Measurements from ENCODE around the gene ATP13A3.
"Not testable (repeated sequence)": the region's sequence is repeated elsewhere in the genome, so short reads cannot be mapped to it uniquely, and the experiment has no call there.

The ATP13A3 gene

DNA sequence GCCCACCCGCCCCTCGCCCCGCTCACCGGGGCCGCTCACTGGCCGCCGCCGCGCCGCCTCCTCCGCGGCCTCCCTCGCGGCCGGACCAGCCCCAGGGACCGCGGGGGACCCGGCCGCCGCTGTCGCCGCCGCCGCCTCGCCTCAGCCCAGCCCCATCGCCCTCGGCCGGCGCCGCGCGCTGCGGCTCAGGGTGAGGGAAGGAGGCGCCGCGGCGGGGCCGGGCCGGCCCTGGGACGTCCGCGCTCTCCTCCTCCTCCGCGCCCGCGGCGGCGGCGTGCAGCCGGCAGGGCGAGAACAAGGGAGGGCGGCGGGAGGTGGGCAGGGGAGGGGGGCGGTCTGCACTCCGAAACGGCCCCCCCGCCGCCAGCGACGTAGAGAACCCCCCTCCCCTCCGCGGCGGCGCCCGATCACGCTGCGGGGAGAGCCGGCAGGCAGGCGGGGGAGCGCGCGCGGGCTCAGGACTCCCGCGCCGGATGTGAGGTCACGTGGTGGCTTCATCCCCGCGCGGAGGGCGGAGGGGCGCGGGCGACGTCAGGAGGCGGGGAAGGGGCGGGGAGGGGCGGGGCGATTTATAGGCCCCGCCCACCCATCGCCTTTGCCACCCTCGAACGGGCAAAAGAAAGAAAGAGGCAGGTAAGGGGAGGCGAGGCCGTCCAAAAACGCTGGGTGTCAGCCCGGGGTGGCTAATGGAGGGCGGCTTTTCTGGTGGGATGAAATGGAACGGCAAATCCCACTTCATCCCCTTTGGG lies at the start of gene ATP13A3:
ATP13A3 (minus strand) TSS at position 463 of the 749 bp plus-strand sequence. CDS start 24,812 bp downstream, outside the sequence.
- H3K4me3 Mint-ChIP-seq: peak within 1 kb of the TSS; percentile 83
- peaks cover 10% of the 10 kb centered on the region for H3K27me3 Mint-ChIP-seq
- CTCF ChIA-PET: interaction anchor here (0.9 to 1.5 kb wide), 4 partner anchors 10 to 90 kb away, joined by 3 to 8 read pairs (median 4); no protein-coding TSS in a partner anchor
- peaks cover 18% of the 10 kb centered on the region for H3K36me3 Mint-ChIP-seq
- peak; percentile 91 for DNase-seq
- peak within 1 kb of the TSS; percentile 96 for H3K27ac Mint-ChIP-seq
- H3K4me1 Mint-ChIP-seq: peaks cover 56% of the 10 kb centered on the region
- H3K9me3 Mint-ChIP-seq: peaks cover 7% of the 10 kb centered on the region

GRCh38 chr3:194535199-194535598 lies 48.4 kb upstream of the ATP13A3 start:
- H3K27ac Mint-ChIP-seq, H3K4me3 Mint-ChIP-seq, H3K36me3 Mint-ChIP-seq, H3K4me1 Mint-ChIP-seq, DNase-seq, H3K27me3 Mint-ChIP-seq, CTCF ChIA-PET: not testable (repeated sequence)
- peaks cover 16% of the 10 kb centered on the region for H3K9me3 Mint-ChIP-seq

- H3K4me1 Mint-ChIP-seq: no peaks in the 10 kb centered on the region
- H3K4me3 Mint-ChIP-seq: no peak overlapping the region
- DNase-seq: no peak
- CTCF ChIA-PET: no interaction called here
- peaks cover 16% of the 10 kb centered on the region for H3K9me3 Mint-ChIP-seq
- peaks cover 4% of the 10 kb centered on the region for H3K27me3 Mint-ChIP-seq
- H3K27ac Mint-ChIP-seq: no peak overlapping the region
- peaks cover 1% of the 10 kb centered on the region for H3K36me3 Mint-ChIP-seq
These were observed 47.4 kb upstream of the ATP13A3 start for GRCh38 chr3:194534243-194534642.

- Mint-ChIP-seq H3K9me3 (peaks cover 16% of the 10 kb centered on the region), H3K36me3 (peaks cover 1% of the 10 kb centered on the region), H3K27ac (no peak overlapping the region), H3K4me3 (no peak overlapping the region), H3K4me1 (no peaks in the 10 kb centered on the region), H3K27me3 (peaks cover 9% of the 10 kb centered on the region)
- DNase-seq: no peak
- CTCF ChIA-PET: no interaction called here
These were observed 45.8 kb upstream of the ATP13A3 start for GRCh38 chr3:194532591-194532990.

DNA sequence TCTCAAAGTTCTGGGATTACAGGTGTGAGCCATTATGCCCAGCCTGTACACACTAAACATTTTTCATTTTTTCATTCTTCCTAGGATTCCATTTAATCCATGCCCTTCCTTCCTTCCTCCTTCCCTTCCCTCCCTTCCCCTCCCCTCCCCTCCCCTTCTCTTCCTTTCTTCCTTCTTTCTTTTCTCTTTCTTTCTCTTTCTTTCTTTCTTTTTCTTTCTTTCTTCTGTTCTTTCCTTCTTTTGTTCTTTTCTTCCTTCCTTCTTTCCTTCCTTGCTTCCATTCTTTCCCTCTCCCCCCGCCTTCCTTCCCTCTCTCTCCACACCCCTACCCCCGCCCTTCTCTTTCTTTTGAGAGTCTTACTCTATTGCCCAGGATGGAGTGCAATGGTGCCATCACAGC lies 40.9 kb upstream of the ATP13A3 start:
- Mint-ChIP-seq H3K4me1 (no peaks in the 10 kb centered on the region), H3K27ac (no peak overlapping the region), H3K4me3 (no peak overlapping the region), H3K27me3 (peaks cover 11% of the 10 kb centered on the region), H3K9me3 (no peaks in the 10 kb centered on the region), H3K36me3 (no peaks in the 10 kb centered on the region)
- CTCF ChIA-PET: no interaction called here
- no peak for DNase-seq

GRCh38 chr3:194526164-194526563 lies 39.4 kb upstream of the ATP13A3 start:
- Mint-ChIP-seq H3K4me3 (no peak overlapping the region), H3K27me3 (peaks cover 15% of the 10 kb centered on the region), H3K27ac (no peak overlapping the region), H3K9me3 (no peaks in the 10 kb centered on the region), H3K4me1 (peaks cover 3% of the 10 kb centered on the region), H3K36me3 (no peaks in the 10 kb centered on the region)
- CTCF ChIA-PET: no interaction called here
- no peak for DNase-seq

DNA sequence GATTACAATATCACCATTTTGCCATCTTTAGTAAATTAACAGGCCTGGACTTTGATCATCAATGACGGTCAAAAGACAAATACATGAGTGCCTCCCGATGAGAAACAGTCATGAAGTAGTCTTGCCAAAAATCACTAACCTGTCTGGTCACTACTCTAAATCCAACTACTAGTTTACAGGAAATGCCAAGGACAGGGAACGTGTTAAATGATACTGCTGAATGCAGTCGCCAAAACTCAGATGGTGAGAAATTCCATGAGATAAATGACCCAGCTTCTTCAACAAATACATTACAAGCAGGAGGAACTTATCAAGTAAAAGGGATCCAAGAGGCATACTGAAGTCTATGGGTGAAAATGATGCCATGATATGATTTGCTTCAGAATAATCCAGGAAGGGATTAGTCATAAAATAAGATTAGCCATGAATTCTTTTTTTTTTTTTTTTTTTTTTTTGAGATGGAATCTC lies 35.8 kb upstream of the ATP13A3 start:
- no peak for DNase-seq
- Mint-ChIP-seq H3K27me3 (peaks cover 24% of the 10 kb centered on the region), H3K27ac (no peak overlapping the region), H3K4me3 (no peak overlapping the region), H3K36me3 (no peaks in the 10 kb centered on the region), H3K4me1 (peaks cover 9% of the 10 kb centered on the region), H3K9me3 (no peaks in the 10 kb centered on the region)
- CTCF ChIA-PET: interaction anchor here (0.7 kb wide), 1 partner anchor 63 kb away, joined by 3 read pairs; no protein-coding TSS in a partner anchor

DNA sequence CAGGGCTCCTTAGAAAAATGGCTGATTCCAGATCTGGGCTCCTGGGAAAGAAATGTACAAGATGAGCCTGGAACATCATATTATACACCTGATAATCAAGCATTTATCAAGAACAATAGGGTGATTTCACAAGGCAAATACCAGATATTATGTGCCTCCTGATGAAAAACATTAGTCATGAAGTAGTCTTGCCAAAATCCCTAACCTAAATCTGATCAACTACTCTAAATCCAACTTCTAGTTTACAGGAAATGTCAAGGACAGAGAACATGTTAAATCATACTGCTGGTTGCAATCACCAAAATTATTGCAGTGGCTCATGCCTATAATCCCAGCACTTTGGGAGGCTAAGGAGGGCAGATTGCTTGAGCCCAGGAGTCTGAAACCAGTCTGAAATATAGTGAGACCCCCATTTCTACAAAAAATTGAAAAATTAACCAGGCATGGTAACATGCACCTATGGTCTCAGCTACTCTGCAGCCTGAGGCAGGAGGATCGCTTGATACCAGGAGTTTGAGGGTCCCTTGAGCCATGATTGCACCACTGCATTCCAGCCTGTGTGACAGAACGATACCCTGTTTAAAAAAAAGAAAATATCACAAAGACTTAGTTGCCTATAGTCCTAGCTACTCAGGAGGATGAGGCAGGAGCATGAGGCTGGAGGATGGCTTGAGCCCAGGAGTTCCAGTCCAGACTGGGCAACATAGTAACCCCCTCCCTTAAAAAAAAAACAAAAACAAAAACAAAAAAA lies 34.9 kb upstream of the ATP13A3 start:
- CTCF ChIA-PET: interaction anchor here (0.7 kb wide), 1 partner anchor 62 kb away, joined by 3 read pairs; no protein-coding TSS in a partner anchor
- peaks cover 25% of the 10 kb centered on the region for H3K27me3 Mint-ChIP-seq
- no peak overlapping the region for H3K4me3 Mint-ChIP-seq
- DNase-seq: no peak
- H3K36me3 Mint-ChIP-seq: no peaks in the 10 kb centered on the region
- H3K27ac Mint-ChIP-seq: no peak overlapping the region
- no peaks in the 10 kb centered on the region for H3K9me3 Mint-ChIP-seq
- H3K4me1 Mint-ChIP-seq: peaks cover 9% of the 10 kb centered on the region

GRCh38 chr3:194520682-194521162 lies 33.9 kb upstream of the ATP13A3 start:
- H3K4me3 Mint-ChIP-seq, H3K36me3 Mint-ChIP-seq, H3K9me3 Mint-ChIP-seq, H3K27ac Mint-ChIP-seq, H3K4me1 Mint-ChIP-seq, CTCF ChIA-PET: not testable (repeated sequence)
- peak; percentile 27 for DNase-seq
- H3K27me3 Mint-ChIP-seq: peaks cover 23% of the 10 kb centered on the region

- H3K27ac Mint-ChIP-seq, DNase-seq, H3K4me3 Mint-ChIP-seq, H3K36me3 Mint-ChIP-seq, H3K4me1 Mint-ChIP-seq, H3K9me3 Mint-ChIP-seq, CTCF ChIA-PET: not testable (repeated sequence)
- H3K27me3 Mint-ChIP-seq: peaks cover 23% of the 10 kb centered on the region
These were observed 33.4 kb upstream of the ATP13A3 start for GRCh38 chr3:194520201-194520600.

DNA sequence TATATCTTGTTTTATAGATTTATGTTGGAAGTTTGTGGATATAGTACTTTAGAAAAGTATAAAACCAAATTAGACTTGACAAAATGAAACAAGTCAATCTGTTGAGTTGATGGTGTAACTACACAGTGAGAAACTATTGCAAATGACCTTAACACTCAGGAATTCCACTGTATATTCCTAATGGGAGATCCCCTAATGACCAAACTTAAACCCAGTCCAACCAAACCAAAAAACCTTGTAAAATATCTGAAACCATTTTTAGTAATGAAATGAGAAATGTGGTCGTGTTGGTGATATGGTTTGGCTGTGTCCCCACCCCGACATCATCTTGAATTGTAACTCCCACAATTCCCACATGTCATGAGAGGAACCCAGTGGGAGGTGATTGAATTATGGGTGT lies 31.9 kb upstream of the ATP13A3 start:
- CTCF ChIA-PET: interaction anchor here (1.2 kb wide), 1 partner anchor 47 kb away, joined by 5 read pairs; no protein-coding TSS in a partner anchor
- H3K4me1 Mint-ChIP-seq: peaks cover 9% of the 10 kb centered on the region
- no peak overlapping the region for H3K27ac Mint-ChIP-seq
- no peaks in the 10 kb centered on the region for H3K9me3 Mint-ChIP-seq
- no peaks in the 10 kb centered on the region for H3K36me3 Mint-ChIP-seq
- no peak overlapping the region for H3K4me3 Mint-ChIP-seq
- peaks cover 27% of the 10 kb centered on the region for H3K27me3 Mint-ChIP-seq
- no peak for DNase-seq

GRCh38 chr3:194517333-194517732 lies 30.5 kb upstream of the ATP13A3 start:
- Mint-ChIP-seq H3K4me1 (peaks cover 9% of the 10 kb centered on the region), H3K36me3 (no peaks in the 10 kb centered on the region), H3K4me3 (no peak overlapping the region), H3K9me3 (no peaks in the 10 kb centered on the region), H3K27ac (no peak overlapping the region), H3K27me3 (peaks cover 30% of the 10 kb centered on the region)
- no peak for DNase-seq
- CTCF ChIA-PET: interaction anchor here (0.9 kb wide), 1 partner anchor 77 kb away, joined by 4 read pairs; no protein-coding TSS in a partner anchor

GRCh38 chr3:194514626-194515025 lies 27.8 kb upstream of the ATP13A3 start:
- H3K27ac Mint-ChIP-seq: no peak overlapping the region
- H3K9me3 Mint-ChIP-seq: no peaks in the 10 kb centered on the region
- no peak for DNase-seq
- H3K4me1 Mint-ChIP-seq: no peaks in the 10 kb centered on the region
- H3K4me3 Mint-ChIP-seq: no peak overlapping the region
- H3K27me3 Mint-ChIP-seq: peaks cover 20% of the 10 kb centered on the region
- CTCF ChIA-PET: interaction anchor here (0.7 kb wide), 1 partner anchor 9 kb away, joined by 3 read pairs; no protein-coding TSS in a partner anchor
- no peaks in the 10 kb centered on the region for H3K36me3 Mint-ChIP-seq

GRCh38 chr3:194512895-194513601 lies 26.2 kb upstream of the ATP13A3 start:
- no peaks in the 10 kb centered on the region for H3K4me1 Mint-ChIP-seq
- CTCF ChIA-PET: no interaction called here
- DNase-seq: no peak

More at GRCh38 chr3:194512895-194513601, 26.2 kb upstream of the ATP13A3 start:
- Mint-ChIP-seq H3K4me3 (no peak overlapping the region), H3K9me3 (no peaks in the 10 kb centered on the region), H3K27ac (no peak overlapping the region), H3K27me3 (peaks cover 14% of the 10 kb centered on the region), H3K36me3 (no peaks in the 10 kb centered on the region)
